ENCODE results near the gene LRRK1.

GRCh38 chr15:100939791-100940190 is 20.6 kb downstream of the LRRK1 start:
- no peak for TF ChIP-seq CTCF (IDR thresholded peaks at IDR 0.05)
- no peak for TF ChIP-seq EP300 (IDR thresholded peaks at IDR 0.05)

Data from stomach (tissue), 4 donors.